Muscle of leg (tissue), 11 donors: Measurements from ENCODE around the gene RASSF1. TPM values are rescaled to one million over a fixed set of nuclear protein-coding genes. Genes with fewer than 3 reads are reported as not detected.

Experiments used
- DNase-seq: peaks from one replicate; pipeline ENCODE4 v3.0.0; 2013
- H3K27ac ChIP-seq: one replicate; pipeline ENCODE4 v1.5.1; 2013; ENCODE audit warnings: mild to moderate bottlenecking, low read length, control low read depth
- H3K27me3 ChIP-seq: one replicate; pipeline ENCODE4 v1.6.1; 2013; ENCODE audit warnings: low read length; ENCODE audit not compliant: control insufficient read depth, insufficient read depth
- H3K36me3 ChIP-seq: one replicate; pipeline ENCODE4 v1.6.1; 2013; ENCODE audit warnings: low read length; ENCODE audit not compliant: control insufficient read depth, insufficient read depth
- H3K4me1 ChIP-seq: one replicate; pipeline ENCODE4 v1.6.1; 2013; ENCODE audit warnings: low read length; ENCODE audit not compliant: control insufficient read depth, insufficient read depth
- H3K4me3 ChIP-seq: one replicate; pipeline ENCODE4 v1.5.1; 2013; ENCODE audit warnings: low read length, control low read depth
- H3K9me3 ChIP-seq: replicated peaks from 2 replicates; pipeline ENCODE4 v1.6.1; 2013; ENCODE audit warnings: low read depth, low read length; ENCODE audit not compliant: control insufficient read depth
- WGBS: methylation state at CpG from one replicate; pipeline ENCODE4 v1.1.5; 2013; ENCODE audit warnings: missing lambda C conversion rate; ENCODE audit not compliant: insufficient coverage; 5-methylcytosine and 5-hydroxymethylcytosine counted together
- polyA plus RNA-seq, 8 donors: library from polyadenylated mRNA; unstranded; fragments of 120-200 nt; gene quantifications; one replicate each; pipeline versions ENCODE4 v1.2.1 to v1.2.3, GENCODE V29; 2013; ENCODE audit warnings: inconsistent platforms in 1 of 8, low replicate concordance in 1 of 8; ENCODE audit not compliant: insufficient read length in 8 of 8, insufficient read depth in 1 of 8
- total RNA-seq: library from RNA; stranded (reverse); fragments of 120-200 nt; gene quantifications from one replicate; pipeline ENCODE4 v1.2.4, GENCODE V29; 2013

The RASSF1 gene
- total and polyA plus RNA-seq, 9 donors: 33.9 to 47.7 (median 38.8) TPM

GRCh38 chr3:50355829-50356552, 15.4 kb upstream of the RASSF1 start:
- WGBS: 62% methylated on average over 4 of the region's 5 CpGs
- H3K4me3 ChIP-seq: no peak overlapping the region
- H3K27ac ChIP-seq: no peak overlapping the region
- peaks cover 68% of the 10 kb centered on the region for H3K36me3 ChIP-seq
- no peaks in the 10 kb centered on the region for H3K27me3 ChIP-seq
- no peak for DNase-seq
- no peaks in the 10 kb centered on the region for H3K9me3 ChIP-seq
- H3K4me1 ChIP-seq: peaks cover 47% of the 10 kb centered on the region

- H3K9me3 ChIP-seq: no peaks in the 10 kb centered on the region
- H3K27me3 ChIP-seq: no peaks in the 10 kb centered on the region
- no peak for DNase-seq
- no peak overlapping the region for H3K4me3 ChIP-seq
- H3K4me1 ChIP-seq: peaks cover 55% of the 10 kb centered on the region
- peaks cover 68% of the 10 kb centered on the region for H3K36me3 ChIP-seq
- WGBS: 76% methylated on average over 4 of the region's 7 CpGs
- no peak overlapping the region for H3K27ac ChIP-seq
Measured at GRCh38 chr3:50354850-50355249, 14.2 kb upstream of the RASSF1 start.

GRCh38 chr3:50354186-50354764, 13.6 kb upstream of the RASSF1 start:
- H3K4me3 ChIP-seq: no peak overlapping the region
- DNase-seq: no peak
- peaks cover 69% of the 10 kb centered on the region for H3K36me3 ChIP-seq
- H3K27me3 ChIP-seq: no peaks in the 10 kb centered on the region
- no peak overlapping the region for H3K27ac ChIP-seq
- no peaks in the 10 kb centered on the region for H3K9me3 ChIP-seq
- 85% methylated on average over 4 of the region's 5 CpGs for WGBS
- peaks cover 58% of the 10 kb centered on the region for H3K4me1 ChIP-seq

GRCh38 chr3:50353245-50354004, 12.8 kb upstream of the RASSF1 start:
- no peak for DNase-seq
- Histone ChIP-seq H3K27me3 (no peaks in the 10 kb centered on the region), H3K4me1 (peaks cover 59% of the 10 kb centered on the region), H3K4me3 (no peak overlapping the region), H3K27ac (no peak overlapping the region), H3K9me3 (no peaks in the 10 kb centered on the region), H3K36me3 (peaks cover 74% of the 10 kb centered on the region)
- 81% methylated on average over 10 of the region's 12 CpGs for WGBS

- Histone ChIP-seq H3K36me3 (peaks cover 74% of the 10 kb centered on the region), H3K4me3 (no peak overlapping the region), H3K9me3 (no peaks in the 10 kb centered on the region), H3K27ac (no peak overlapping the region), H3K4me1 (peaks cover 55% of the 10 kb centered on the region), H3K27me3 (no peaks in the 10 kb centered on the region)
- DNase-seq: no peak
- WGBS: no CpG with 5 or more reads among the region's 2 CpGs
Measured at GRCh38 chr3:50352781-50353180, 12.1 kb upstream of the RASSF1 start.

- Histone ChIP-seq H3K36me3 (peaks cover 62% of the 10 kb centered on the region), H3K27me3 (no peaks in the 10 kb centered on the region), H3K4me1 (peaks cover 41% of the 10 kb centered on the region), H3K9me3 (no peaks in the 10 kb centered on the region), H3K27ac (peak overlapping the region; percentile 92), H3K4me3 (peak overlapping the region; percentile 83)
- 49% methylated on average over 5 of the region's 11 CpGs for WGBS
- DNase-seq: no peak
Measured at GRCh38 chr3:50351323-50351697, 10.7 kb upstream of the RASSF1 start.

- Histone ChIP-seq H3K4me3 (peak within 1 kb of the TSS; percentile 83), H3K27me3 (peaks cover 2% of the 10 kb centered on the region), H3K27ac (peak within 1 kb of the TSS; percentile 92), H3K4me1 (peaks cover 38% of the 10 kb centered on the region), H3K36me3 (peaks cover 56% of the 10 kb centered on the region), H3K9me3 (no peaks in the 10 kb centered on the region)
- WGBS: under 1% methylated on average over 64 of the region's 64 CpGs
- DNase-seq: peak; percentile 97
Measured at GRCh38 chr3:50350527-50351322, 10.1 kb upstream of the RASSF1 start, which contains the start of the genes CYB561D2 and NPRL2. Gene CYB561D2, plus strand, starts transcription at chr3:50350862. Its CDS starts 572 bp downstream, at chr3:50351434. Gene NPRL2, minus strand, starts transcription at chr3:50350775. Its CDS starts 123 bp downstream, at chr3:50350652.

- H3K36me3 ChIP-seq: peaks cover 51% of the 10 kb centered on the region
- H3K9me3 ChIP-seq: no peaks in the 10 kb centered on the region
- H3K27me3 ChIP-seq: peaks cover 5% of the 10 kb centered on the region
- 12% methylated on average over 7 of the region's 7 CpGs for WGBS
- peaks cover 38% of the 10 kb centered on the region for H3K4me1 ChIP-seq
- peak overlapping the region; percentile 92 for H3K27ac ChIP-seq
- no peak for DNase-seq
- H3K4me3 ChIP-seq: peak overlapping the region; percentile 83
Measured at GRCh38 chr3:50350213-50350526, 9.5 kb upstream of the RASSF1 start.

GRCh38 chr3:50347187-50347813, 6.7 kb upstream of the RASSF1 start:
- H3K27me3 ChIP-seq: peaks cover 5% of the 10 kb centered on the region
- 62% methylated on average over 4 of the region's 14 CpGs for WGBS
- DNase-seq: peak; percentile 82
- peaks cover 42% of the 10 kb centered on the region for H3K4me1 ChIP-seq
- no peak overlapping the region for H3K4me3 ChIP-seq
- H3K36me3 ChIP-seq: peaks cover 25% of the 10 kb centered on the region
- H3K27ac ChIP-seq: no peak overlapping the region
- no peaks in the 10 kb centered on the region for H3K9me3 ChIP-seq
